Kidney epithelial cell (primary cell): Measurements from ENCODE around the gene SLC10A3. TPM values are rescaled to one million over a fixed set of nuclear protein-coding genes. Genes with fewer than 3 reads are reported as not detected.

Experiments used
- DNase-seq: peaks from one replicate; pipeline ENCODE4 v3.0.0-alpha.2; 2010; ENCODE audit warnings: low read depth
- H3K27me3 ChIP-seq: 2 replicates; pipeline ENCODE4 v1.6.0; 2011; ENCODE audit warnings: low read length; ENCODE audit not compliant: control insufficient read depth, insufficient read depth
- H3K36me3 ChIP-seq: 2 replicates; pipeline ENCODE4 v1.5.1; 2011; ENCODE audit warnings: low read length; ENCODE audit not compliant: control insufficient read depth, insufficient read depth
- H3K4me3 ChIP-seq: 2 replicates; pipeline ENCODE4 v1.5.1; 2011; ENCODE audit warnings: low read depth, mild to moderate bottlenecking, control low read depth, low read length
- CTCF ChIP-seq: IDR thresholded peaks from 2 replicates; pipeline ENCODE4 v1.5.1; 2011; ENCODE audit warnings: mild to moderate bottlenecking, moderate library complexity, low read length, control low read depth, inconsistent platforms; ENCODE audit not compliant: insufficient read depth, poor library complexity, severe bottlenecking
- total RNA-seq: library from RNA; depleted of rRNA; stranded (reverse); fragments of >200 nt; gene quantifications from 2 replicates; pipeline ENCODE4 v1.2.3, GENCODE V29; 2015

The SLC10A3 gene
- total RNA-seq, 1 donor from 2014 or later, result 20.3 TPM

- no peak for TF ChIP-seq CTCF
- Histone ChIP-seq H3K27me3 (no peaks in the 10 kb centered on the region), H3K36me3 (no peaks in the 10 kb centered on the region), H3K4me3 (no peak overlapping the region)
- no peak for DNase-seq
These were observed 39.9 kb upstream of the SLC10A3 start for GRCh38 chrX:154530286-154530685.

DNA sequence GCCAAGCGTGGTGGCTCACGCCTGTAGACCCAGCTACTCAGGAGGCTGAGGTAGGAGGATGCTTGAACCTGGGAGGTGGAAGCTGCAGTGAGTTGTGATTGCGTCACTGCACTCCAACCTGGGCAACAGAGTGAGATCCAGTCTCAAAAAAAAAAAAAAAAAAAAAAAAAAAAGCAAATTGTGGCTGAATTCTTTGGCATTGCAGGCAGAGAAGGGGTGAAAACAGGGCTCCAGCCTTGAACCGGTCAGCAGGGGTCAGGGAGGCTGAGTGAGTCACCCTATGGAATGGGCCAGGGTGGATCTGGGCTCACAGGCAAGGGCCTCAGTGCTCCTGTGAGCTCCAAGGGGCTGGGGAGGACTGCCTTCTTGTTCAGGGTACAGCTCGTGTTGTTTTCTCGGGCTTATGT, 38.8 kb upstream of the SLC10A3 start:
- Histone ChIP-seq H3K27me3 (no peaks in the 10 kb centered on the region), H3K4me3 (no peak overlapping the region), H3K36me3 (no peaks in the 10 kb centered on the region)
- TF ChIP-seq CTCF, result no peak
- DNase-seq, result no peak

GRCh38 chrX:154526901-154527675, 36.7 kb upstream of the SLC10A3 start:
- TF ChIP-seq CTCF, result peak; percentile 55
- Histone ChIP-seq H3K4me3 (peak overlapping the region; percentile 19), H3K36me3 (no peaks in the 10 kb centered on the region), H3K27me3 (no peaks in the 10 kb centered on the region)
- DNase-seq, result peak; percentile 37

GRCh38 chrX:154525606-154526490, 35.4 kb upstream of the SLC10A3 start:
- no peak for DNase-seq
- Histone ChIP-seq H3K36me3 (no peaks in the 10 kb centered on the region), H3K27me3 (no peaks in the 10 kb centered on the region), H3K4me3 (no peak overlapping the region)
- TF ChIP-seq CTCF, result no peak

DNA sequence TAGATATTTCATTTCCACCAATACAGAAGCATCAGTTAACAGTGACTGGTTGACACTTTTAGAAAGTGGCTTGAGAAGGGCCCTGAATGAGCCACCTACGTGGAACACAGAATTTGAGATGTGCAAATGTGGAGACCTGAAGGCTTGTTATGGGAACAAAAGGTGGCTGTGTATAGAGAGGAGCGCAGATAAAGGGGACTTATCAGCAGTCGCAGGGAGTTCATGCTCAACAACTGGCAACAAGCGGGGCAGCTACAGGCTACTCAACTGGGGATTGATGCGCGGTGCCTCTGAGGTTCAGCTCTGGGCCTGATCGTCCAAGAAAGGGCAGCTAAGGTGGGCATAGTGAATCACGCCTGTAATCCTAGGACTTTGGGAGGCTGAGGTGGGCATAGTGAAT, 29.0 kb upstream of the SLC10A3 start:
- Histone ChIP-seq H3K27me3 (no peaks in the 10 kb centered on the region), H3K36me3 (no peaks in the 10 kb centered on the region), H3K4me3 (no peak overlapping the region)
- DNase-seq, result no peak
- no peak for TF ChIP-seq CTCF
